Thymus (tissue), 14 donors: ENCODE results near the gene ABLIM1. TPM values are rescaled to one million over a fixed set of nuclear protein-coding genes. Genes with fewer than 3 reads are reported as not detected.
"Not testable (repeated sequence)": the region's sequence is repeated elsewhere in the genome, so short reads cannot be mapped to it uniquely, and the experiment has no call there.

Experiments
- DNase-seq, 9 donors: peaks; one replicate each; pipeline ENCODE4 v3.0.0-alpha.2; 2013; ENCODE audit warnings: low spot score in 9 of 9, low read depth in 6 of 9, missing footprints in 1 of 9
- H3K27ac ChIP-seq, 2 donors: one replicate each; pipeline ENCODE4 v1.5.1; 2013; ENCODE audit warnings: control low read depth in 1 of 2, low read depth in 1 of 2, low read length in 1 of 2, mild to moderate bottlenecking in 1 of 2, moderate library complexity in 1 of 2
- H3K27me3 ChIP-seq, 2 donors: one replicate each; pipeline ENCODE4 v1.5.1; 2013; ENCODE audit warnings: low read length in 1 of 2; ENCODE audit not compliant: control insufficient read depth in 2 of 2, insufficient read depth in 1 of 2
- H3K36me3 ChIP-seq, 2 donors: one replicate each; pipeline ENCODE4 v1.5.1; 2013; ENCODE audit warnings: low read length in 1 of 2, mild to moderate bottlenecking in 1 of 2, moderate library complexity in 1 of 2; ENCODE audit not compliant: control insufficient read depth in 2 of 2, insufficient read depth in 2 of 2
- H3K4me1 ChIP-seq, 2 donors: one replicate each; pipeline ENCODE4 v1.5.1; 2013; ENCODE audit warnings: low read length in 2 of 2; ENCODE audit not compliant: control insufficient read depth in 2 of 2, insufficient read depth in 2 of 2
- H3K4me3 ChIP-seq, 2 donors: one replicate each; pipeline ENCODE4 v1.5.1; 2013; ENCODE audit warnings: low read length in 2 of 2, control low read depth in 1 of 2, mild to moderate bottlenecking in 1 of 2
- H3K9me3 ChIP-seq, 2 donors: one replicate each; pipeline ENCODE4 v1.5.1; 2013; ENCODE audit warnings: low read length in 1 of 2, mild to moderate bottlenecking in 1 of 2; ENCODE audit not compliant: control insufficient read depth in 2 of 2, insufficient read depth in 1 of 2
- WGBS: extraction: QIAGEN DNeasy Blood & Tissue Kit; methylation state at CpG from one replicate; pipeline ENCODE4 v1.1.7; 2013; 5-methylcytosine and 5-hydroxymethylcytosine counted together
- long read RNA-seq, 10 donors: transcript quantifications; one replicate each; lab custom pipeline, GENCODE V29; 2026
- polyA plus RNA-seq: library from polyadenylated mRNA; stranded (reverse); fragments of 200-250 nt; gene quantifications from one replicate; pipeline ENCODE4 v1.2.3, GENCODE V29; 2013
- total RNA-seq: library from RNA; stranded (reverse); fragments of 120-200 nt; gene quantifications from one replicate; pipeline ENCODE4 v1.2.4, GENCODE V29; 2013
- donor health status: healthy.

The ABLIM1 gene
- total RNA-seq (43.3 TPM), polyA plus RNA-seq (49.1 TPM)
- long read RNA-seq, donor 1, result 0 reads
- long read RNA-seq, donor 2, result 0 reads
- long read RNA-seq, donor 3, partial matches to known transcripts, result 7 of 8 reads
- long read RNA-seq, donor 3, other reads (novel, unspliced or antisense), result 0 of 8 reads
- long read RNA-seq, donor 4, partial matches to known transcripts, result 6 of 6 reads
- long read RNA-seq, donor 4, other reads (novel, unspliced or antisense), result 0 of 6 reads
- long read RNA-seq, donor 5, partial matches to known transcripts, result 24 of 24 reads
- long read RNA-seq, donor 5, other reads (novel, unspliced or antisense), result 0 of 24 reads
- long read RNA-seq, donor 6, partial matches to known transcripts, result 7 of 19 reads
- long read RNA-seq, donor 6, other reads (novel, unspliced or antisense), result 12 of 19 reads
- long read RNA-seq, donor 7, partial matches to known transcripts, result 19 of 19 reads
- long read RNA-seq, donor 7, other reads (novel, unspliced or antisense), result 0 of 19 reads
- long read RNA-seq, donor 8, partial matches to known transcripts, result 6 of 7 reads
- long read RNA-seq, donor 8, other reads (novel, unspliced or antisense), result 0 of 7 reads
- long read RNA-seq, donor 9, partial matches to known transcripts, result 14 of 14 reads
- long read RNA-seq, donor 9, other reads (novel, unspliced or antisense), result 0 of 14 reads
- long read RNA-seq, donor 10, partial matches to known transcripts, result 18 of 19 reads
- long read RNA-seq, donor 10, other reads (novel, unspliced or antisense), result 0 of 19 reads

DNA sequence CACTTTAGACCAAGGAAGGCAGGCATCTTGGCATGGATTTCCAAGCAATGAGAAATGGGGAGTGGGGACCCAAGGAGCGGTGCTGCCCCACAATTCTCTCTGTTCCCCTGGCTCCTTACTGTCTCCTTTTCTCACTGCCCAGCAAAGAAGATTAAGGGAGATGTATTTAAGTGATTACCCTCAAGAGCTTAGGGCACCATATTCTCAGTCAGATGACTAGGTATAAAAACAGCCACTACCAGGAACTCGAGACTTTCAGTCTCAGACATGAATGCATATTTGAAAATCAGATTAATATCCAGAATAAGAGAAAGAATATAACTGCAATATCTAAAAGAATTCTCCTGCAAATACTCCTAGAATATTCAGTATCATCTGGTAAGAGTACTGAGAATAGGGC, at the start of gene ABLIM1:
TSS of gene ABLIM1 (minus strand) at position 101 of the 400 bp plus-strand sequence. CDS start at position 26, 75 bp downstream.
- no peaks in the 10 kb centered on the region for H3K4me1 ChIP-seq
- DNase-seq, result no peak
- no peaks in the 10 kb centered on the region for H3K36me3 ChIP-seq
- no peak within 1 kb of the TSS for H3K27ac ChIP-seq
- no peak within 1 kb of the TSS for H3K4me3 ChIP-seq
- WGBS, result 94% methylated on average over 2 of the region's 2 CpGs
- no peaks in the 10 kb centered on the region for H3K9me3 ChIP-seq
- no peaks in the 10 kb centered on the region for H3K27me3 ChIP-seq

DNA sequence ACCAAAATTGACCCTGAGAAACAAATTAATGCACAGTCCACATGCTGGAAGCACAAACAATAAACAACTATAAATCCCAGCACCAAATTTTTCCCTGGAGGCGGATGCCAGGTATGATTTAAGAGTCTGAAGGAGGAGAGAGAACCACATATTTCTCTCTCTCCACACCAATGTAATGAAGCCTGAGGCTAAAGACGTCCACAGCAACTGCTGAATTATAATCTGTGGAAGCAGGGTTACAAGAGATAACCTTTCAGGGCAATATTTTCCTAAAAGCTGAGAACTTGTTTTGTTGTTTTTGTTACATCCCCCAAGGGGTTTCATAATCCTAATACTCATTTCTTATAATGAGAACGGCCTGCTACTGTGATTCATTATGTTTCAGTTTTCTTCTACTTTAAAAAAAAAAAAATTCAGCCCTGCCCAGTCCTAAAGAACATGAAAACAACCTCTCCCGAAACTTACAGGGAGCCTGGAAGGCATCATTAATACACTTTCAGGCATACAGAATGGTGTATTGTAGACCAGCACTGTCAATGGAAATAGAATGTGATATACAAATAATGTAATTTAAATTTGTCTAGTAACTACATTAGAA, 48.5 kb upstream of the ABLIM1 start:
- Histone ChIP-seq H3K27me3 (no peaks in the 10 kb centered on the region), H3K4me3 (no peak overlapping the region), H3K36me3 (no peaks in the 10 kb centered on the region), H3K9me3 (no peaks in the 10 kb centered on the region), H3K4me1 (no peaks in the 10 kb centered on the region), H3K27ac (no peak overlapping the region)
- 94% methylated on average over 4 of the region's 4 CpGs for WGBS
- DNase-seq, result no peak

DNA sequence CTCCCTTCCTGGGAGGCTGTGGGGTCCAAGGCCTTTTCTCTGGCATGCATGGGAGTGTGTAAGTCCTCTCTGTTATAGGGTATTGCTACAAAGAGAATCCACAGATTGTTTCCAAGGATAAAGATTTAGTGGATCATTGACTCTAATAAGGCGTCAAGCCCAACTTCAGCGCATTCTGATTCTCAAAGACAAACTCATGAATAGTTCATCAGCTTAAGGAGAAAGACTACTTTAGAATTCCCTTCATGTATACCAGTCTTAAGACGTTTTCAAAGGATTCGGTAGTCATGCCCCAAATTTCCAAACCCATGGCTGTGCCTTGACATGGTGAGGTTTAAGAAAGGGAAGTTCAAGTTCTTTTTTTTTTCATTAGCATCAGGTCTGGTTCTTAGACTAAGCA, 46.6 kb upstream of the ABLIM1 start:
- 97% methylated on average over 4 of the region's 4 CpGs for WGBS
- Histone ChIP-seq H3K9me3 (no peaks in the 10 kb centered on the region), H3K4me1 (no peaks in the 10 kb centered on the region), H3K27me3 (no peaks in the 10 kb centered on the region), H3K36me3 (no peaks in the 10 kb centered on the region), H3K27ac (no peak overlapping the region), H3K4me3 (no peak overlapping the region)
- DNase-seq, result no peak

DNA sequence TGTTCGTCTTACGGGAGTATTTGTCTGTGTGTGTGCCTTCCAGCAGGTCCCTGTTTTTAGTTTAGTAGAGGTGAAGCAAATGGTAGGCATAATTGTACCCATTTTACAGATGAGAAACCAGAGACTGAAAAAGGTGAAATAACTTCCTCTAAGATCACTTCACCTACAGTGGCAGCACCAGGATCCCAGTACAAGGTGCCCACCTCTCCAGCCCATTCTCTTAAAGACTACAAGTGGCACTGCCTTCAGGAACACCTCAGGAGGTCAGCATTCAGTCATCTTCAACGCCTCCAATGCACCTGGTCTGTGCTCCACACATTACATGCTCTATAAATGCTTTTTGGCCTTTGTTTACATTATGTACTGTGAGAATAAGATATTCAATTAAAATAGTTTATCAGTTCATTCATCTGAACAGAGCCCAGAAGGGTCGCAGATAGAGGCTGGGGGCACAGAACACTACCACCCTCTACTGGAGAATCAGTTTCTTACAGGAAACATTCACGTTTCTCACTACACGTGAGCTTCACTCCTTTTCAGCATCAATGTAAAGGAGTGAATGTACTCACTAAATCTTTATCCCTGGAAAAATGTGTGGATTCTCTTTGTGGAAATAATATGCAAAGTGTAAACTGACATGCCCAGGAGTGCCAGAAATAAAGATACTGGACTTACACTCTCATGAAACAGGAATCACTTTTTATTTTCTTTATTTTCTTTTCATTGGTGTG, 45.5 kb upstream of the ABLIM1 start:
- no peaks in the 10 kb centered on the region for H3K9me3 ChIP-seq
- no peaks in the 10 kb centered on the region for H3K36me3 ChIP-seq
- no peak overlapping the region for H3K4me3 ChIP-seq
- no peaks in the 10 kb centered on the region for H3K27me3 ChIP-seq
- H3K27ac ChIP-seq, result no peak overlapping the region
- no peaks in the 10 kb centered on the region for H3K4me1 ChIP-seq
- WGBS, result 54% methylated on average over 6 of the region's 6 CpGs
- peak in 8 of 9 donors; percentile 30 to 71 (median 36) for DNase-seq

DNA sequence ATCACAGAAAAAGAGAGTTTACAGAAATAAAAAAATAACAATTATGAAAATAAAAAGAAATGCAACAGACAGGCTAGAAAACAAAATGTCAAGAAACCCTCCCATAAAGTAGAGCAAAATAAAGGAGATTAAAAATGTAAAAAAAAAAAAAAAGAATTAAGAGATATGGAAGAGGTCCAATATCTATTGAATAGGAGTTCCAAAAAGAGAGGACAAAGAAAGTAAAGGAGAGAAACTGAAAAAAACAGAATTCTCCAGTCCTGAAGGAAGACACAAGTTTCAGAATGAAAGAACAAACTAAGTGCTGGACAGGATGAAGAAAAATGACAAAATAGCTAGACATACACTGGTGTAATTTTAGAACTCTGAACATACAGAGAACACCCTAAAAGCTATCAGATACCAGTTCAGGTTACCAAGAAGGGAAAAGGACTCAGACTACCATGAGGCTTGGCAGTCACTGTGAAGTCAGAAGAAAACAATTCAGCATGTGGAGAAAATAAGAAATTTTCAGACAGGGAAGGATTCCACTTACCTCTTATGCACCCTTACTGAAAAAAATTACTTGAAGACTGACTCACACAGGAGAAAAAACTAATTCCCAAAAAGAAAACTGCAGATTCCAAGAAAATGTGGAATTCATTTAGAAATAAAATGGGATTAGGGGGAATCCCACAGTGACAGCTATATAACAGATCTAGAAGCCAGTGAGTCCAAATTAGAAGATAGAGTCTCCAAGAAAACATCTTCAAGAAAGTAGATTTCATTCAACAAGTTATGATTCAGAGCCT, 40.4 kb upstream of the ABLIM1 start:
- H3K4me3 ChIP-seq, result no peak overlapping the region
- H3K27me3 ChIP-seq, result no peaks in the 10 kb centered on the region
- DNase-seq, result no peak
- no peak overlapping the region for H3K27ac ChIP-seq
- no peaks in the 10 kb centered on the region for H3K9me3 ChIP-seq
- no peaks in the 10 kb centered on the region for H3K36me3 ChIP-seq
- H3K4me1 ChIP-seq, result peaks cover 0 to 3% of the 10 kb centered on the region in 2 donors

DNA sequence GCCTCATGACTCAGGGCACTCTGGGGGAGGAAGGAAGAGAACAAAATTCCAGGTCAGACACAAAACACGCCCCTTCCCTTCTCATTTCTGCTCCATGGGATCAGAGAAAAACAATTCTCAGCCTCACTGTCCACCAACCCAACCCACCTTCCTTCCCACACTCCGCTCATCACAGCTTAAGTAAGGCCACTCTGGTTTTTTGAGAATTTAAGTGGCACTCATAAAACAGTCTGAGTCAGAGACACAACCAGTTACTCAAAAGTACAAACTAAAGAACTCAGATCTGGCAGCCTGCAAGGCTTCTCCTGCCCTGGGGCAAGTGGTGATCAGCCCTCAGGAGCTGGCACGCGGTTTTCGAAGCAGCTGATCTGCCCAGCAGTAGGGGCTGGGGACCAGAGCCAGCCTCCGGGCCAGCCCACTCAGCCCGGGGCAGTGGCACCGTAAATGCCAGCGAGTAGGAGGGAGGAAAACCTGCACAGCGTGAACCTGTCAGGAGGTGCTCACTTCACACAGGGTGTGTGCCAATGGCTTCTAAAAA, 39.1 kb upstream of the ABLIM1 start:
- no peak for DNase-seq

DNA sequence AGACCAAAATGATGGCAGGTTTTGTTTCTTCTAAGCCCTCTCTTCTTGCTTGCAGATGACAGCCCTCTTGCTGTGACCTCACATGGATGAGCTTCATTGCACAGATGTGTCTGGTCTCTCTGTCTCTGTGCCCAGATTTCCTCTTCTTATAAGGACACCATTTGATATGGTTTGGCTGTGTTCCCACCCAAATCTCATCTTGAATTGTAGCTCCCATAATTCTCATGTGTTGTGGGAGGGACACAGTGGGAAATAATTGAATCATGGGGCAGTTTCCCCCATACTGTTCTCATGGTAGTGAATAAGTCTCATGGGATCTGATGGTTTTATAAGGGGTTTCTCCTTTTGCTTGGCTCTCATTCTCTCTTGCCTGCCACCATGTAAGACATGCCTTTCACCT, 38.2 kb upstream of the ABLIM1 start:
- H3K27me3 ChIP-seq, H3K4me3 ChIP-seq, H3K36me3 ChIP-seq, DNase-seq, H3K9me3 ChIP-seq, H3K27ac ChIP-seq, H3K4me1 ChIP-seq: not testable (repeated sequence)

More for the DNA sequence above, 39.1 kb upstream of the ABLIM1 start:
- H3K27me3 ChIP-seq, result no peaks in the 10 kb centered on the region
- no peak overlapping the region for H3K4me3 ChIP-seq
- peaks cover 0 to 3% of the 10 kb centered on the region in 2 donors for H3K4me1 ChIP-seq
- no peaks in the 10 kb centered on the region for H3K36me3 ChIP-seq
- no peak overlapping the region for H3K27ac ChIP-seq
- 96% methylated on average over 10 of the region's 10 CpGs for WGBS
- H3K9me3 ChIP-seq, result no peaks in the 10 kb centered on the region

DNA sequence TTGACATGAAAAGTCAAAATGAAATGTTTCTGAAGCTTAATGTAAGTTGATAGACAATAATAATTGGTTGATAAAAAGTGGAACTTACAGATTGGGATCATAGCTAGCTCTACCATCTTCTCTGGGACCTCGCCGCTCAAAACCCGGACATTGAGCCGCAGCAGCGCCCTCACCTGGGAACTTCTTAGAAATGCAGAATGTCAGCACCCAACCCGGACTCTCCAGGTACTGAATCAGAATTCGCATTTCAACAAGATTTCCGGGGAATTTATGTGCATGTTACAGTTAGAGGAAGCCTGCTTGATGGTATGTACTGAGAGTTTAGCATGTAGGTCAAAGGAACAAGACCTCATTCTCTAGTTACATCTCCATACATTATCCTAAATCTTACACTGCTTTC, 36.7 kb upstream of the ABLIM1 start:
- 89% methylated on average over 8 of the region's 8 CpGs for WGBS
- H3K27ac ChIP-seq, result no peak overlapping the region
- peak in 4 of 9 donors; percentile 4 to 37 (median 20) for DNase-seq

More for the DNA sequence above, 36.7 kb upstream of the ABLIM1 start:
- Histone ChIP-seq H3K27me3 (no peaks in the 10 kb centered on the region), H3K4me1 (peaks cover 0 to 3% of the 10 kb centered on the region in 2 donors), H3K36me3 (no peaks in the 10 kb centered on the region), H3K4me3 (no peak overlapping the region), H3K9me3 (no peaks in the 10 kb centered on the region)
